ENCODE data around the gene ACP7. TPM values are rescaled to one million over a fixed set of nuclear protein-coding genes. Genes with fewer than 3 reads are reported as not detected.

ACP7 gene
- total RNA-seq, 2 experiments from 2014 or later = not detected

DNA sequence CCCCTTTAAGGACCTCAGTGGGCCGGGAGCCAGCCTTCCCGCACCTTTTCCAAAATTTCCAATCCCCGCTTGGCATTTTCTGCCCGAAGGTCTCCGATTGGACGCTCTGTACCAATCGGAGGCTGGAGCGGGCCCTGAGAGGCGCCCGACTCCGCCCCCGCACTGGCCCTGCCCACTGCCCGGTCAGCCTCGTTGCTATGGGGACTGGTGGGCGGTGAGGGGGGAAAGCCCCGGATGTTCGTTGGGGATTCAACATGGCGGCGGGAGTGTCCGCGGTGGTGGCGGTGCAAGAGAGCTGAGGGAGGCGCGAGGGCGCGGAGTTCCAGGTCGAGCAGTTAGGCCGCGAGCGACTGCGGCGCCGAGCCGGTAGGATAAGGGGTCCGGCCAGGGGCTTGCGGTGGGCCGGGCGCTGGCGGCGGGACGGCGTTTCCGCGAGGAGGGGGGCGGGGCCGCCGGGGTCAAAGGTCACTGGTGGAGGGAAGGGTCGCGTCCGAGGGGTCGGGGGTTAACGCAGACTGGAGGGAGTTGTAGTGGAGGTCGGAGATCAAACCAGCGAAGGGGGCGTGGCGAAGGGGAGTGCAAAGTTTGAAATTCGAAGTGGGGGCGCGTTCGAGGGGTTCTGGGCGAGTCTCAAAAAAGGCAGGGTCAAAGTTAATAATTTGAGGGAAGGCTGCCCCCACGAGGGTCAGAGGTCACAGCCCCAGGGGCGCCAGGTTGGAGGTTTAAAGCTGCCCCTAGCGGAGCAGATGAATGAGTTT is 41.6 kb downstream of the ACP7 start, which contains the start of gene PAK4:
Gene PAK4 (plus strand): TSS at position 233 of the 758 bp plus-strand sequence. CDS start 43,768 bp downstream, outside the sequence.
- peak within 1 kb of the TSS; percentile 94 for H3K27ac Mint-ChIP-seq
- H3K27me3 Mint-ChIP-seq = no peaks in the 10 kb centered on the region
- peak within 1 kb of the TSS; percentile 92 for H3K4me3 Mint-ChIP-seq
- no peaks in the 10 kb centered on the region for H3K9me3 Mint-ChIP-seq
- no peaks in the 10 kb centered on the region for H3K36me3 Mint-ChIP-seq (ENCODE audit: low read depth)
- ChIA-PET POLR2A (interaction anchor here (1.3 kb wide), 1 partner anchor 198 kb away, joined by 3 read pairs; no protein-coding TSS in a partner anchor), CTCF (interaction anchor here (1.0 kb wide), 1 partner anchor 73 kb away, joined by 4 read pairs; no protein-coding TSS in a partner anchor)
- ATAC-seq (peak; percentile 95), DNase-seq (peak; percentile 99)
- TF ChIP-seq CTCF (IDR thresholded peaks at IDR 0.05) = no peak
- intact Hi-C loops (cut with micrococcal nuclease) = loop anchor here (10.0 kb wide), 2 partner anchors 209 to 289 kb away; partner anchors contain the start of genes GMFG and PLEKHG2
- peaks cover 32% of the 10 kb centered on the region for H3K4me1 Mint-ChIP-seq (ENCODE audit: low read depth)

- Mint-ChIP-seq H3K27ac (peak overlapping the region; percentile 94), H3K4me3 (peak overlapping the region; percentile 92), H3K9me3 (no peaks in the 10 kb centered on the region), H3K27me3 (no peaks in the 10 kb centered on the region), H3K36me3 (ENCODE audit: low read depth) (no peaks in the 10 kb centered on the region), H3K4me1 (ENCODE audit: low read depth) (peaks cover 36% of the 10 kb centered on the region)
- intact Hi-C loops (cut with micrococcal nuclease) = loop anchor here (10.0 kb wide), 2 partner anchors 208 to 288 kb away; partner anchors contain the start of genes GMFG and PLEKHG2
- ChIA-PET POLR2A (interaction anchor here (1.0 to 1.3 kb wide), 2 partner anchors 48 to 197 kb away, joined by 3 read pairs; no protein-coding TSS in a partner anchor), CTCF (no interaction called here)
- ATAC-seq (no peak), DNase-seq (no peak)
- TF ChIP-seq CTCF (IDR thresholded peaks at IDR 0.05) = no peak
These were observed 42.4 kb downstream of the ACP7 start for GRCh38 chr19:39126312-39127187.

DNA sequence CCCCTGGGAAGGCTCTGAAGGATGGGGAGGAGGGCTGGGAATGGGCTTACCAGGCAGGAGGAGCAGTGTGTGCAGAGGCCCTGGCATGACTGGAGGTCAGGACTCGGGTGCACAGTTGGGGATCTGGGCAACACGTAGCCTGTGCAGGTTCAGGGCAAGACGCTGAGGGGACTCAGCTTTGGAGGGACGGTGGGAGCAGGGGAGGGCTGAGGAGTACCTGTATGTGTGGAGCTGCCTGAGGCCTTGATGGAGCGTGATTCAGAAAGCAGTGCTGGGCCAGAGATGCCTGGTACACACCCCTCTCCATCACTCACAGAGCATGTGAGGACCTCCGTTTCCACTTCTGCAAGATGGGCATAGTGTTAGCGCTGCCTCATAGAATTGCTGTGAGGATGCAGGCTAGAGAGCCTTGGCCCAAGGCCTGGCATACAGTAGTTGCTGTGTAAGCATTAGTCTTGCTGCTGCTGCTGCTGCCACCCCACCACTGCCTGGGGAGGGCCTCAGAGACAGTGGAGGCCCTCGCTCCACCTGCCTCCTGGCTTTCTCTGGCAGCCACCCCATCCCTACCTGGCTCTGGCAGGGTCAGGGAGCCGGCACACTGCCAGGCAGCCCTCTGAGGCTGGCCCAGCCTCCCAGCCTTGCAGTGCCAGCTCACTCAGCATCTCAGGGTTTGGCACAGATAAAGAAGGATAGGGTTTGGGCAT is 43.8 kb downstream of the ACP7 start:
- ChIA-PET CTCF (no interaction called here), POLR2A (no interaction called here)
- no peak for DNase-seq
- intact Hi-C loops (cut with micrococcal nuclease) = loop anchor here (10.0 kb wide), 2 partner anchors 207 to 287 kb away; partner anchors contain the start of genes GMFG and PLEKHG2
- peaks cover 46% of the 10 kb centered on the region for H3K4me1 Mint-ChIP-seq (ENCODE audit: low read depth)
- no peak overlapping the region for H3K27ac Mint-ChIP-seq
- H3K9me3 Mint-ChIP-seq = no peaks in the 10 kb centered on the region
- H3K4me3 Mint-ChIP-seq = no peak overlapping the region
- TF ChIP-seq CTCF (IDR thresholded peaks at IDR 0.05) = no peak
- no peaks in the 10 kb centered on the region for H3K36me3 Mint-ChIP-seq (ENCODE audit: low read depth)
- no peaks in the 10 kb centered on the region for H3K27me3 Mint-ChIP-seq
- no peak for ATAC-seq

- H3K27ac Mint-ChIP-seq = no peak overlapping the region
- DNase-seq (no peak), ATAC-seq (no peak)
- POLR2A ChIA-PET = no interaction called here
- peaks cover 48% of the 10 kb centered on the region for H3K4me1 Mint-ChIP-seq (ENCODE audit: low read depth)
- no peak for TF ChIP-seq CTCF (IDR thresholded peaks at IDR 0.05)
- H3K9me3 Mint-ChIP-seq = no peaks in the 10 kb centered on the region
- no peaks in the 10 kb centered on the region for H3K27me3 Mint-ChIP-seq
- H3K36me3 Mint-ChIP-seq (ENCODE audit: low read depth) = no peaks in the 10 kb centered on the region
- intact Hi-C loops (cut with micrococcal nuclease) = loop anchor here (10.0 kb wide), 2 partner anchors 206 to 286 kb away; partner anchors contain the start of genes GMFG and PLEKHG2
- CTCF ChIA-PET = no interaction called here
- H3K4me3 Mint-ChIP-seq = no peak overlapping the region
These were observed 44.4 kb downstream of the ACP7 start for GRCh38 chr19:39128516-39129079.
